ENCODE data around the gene RTN4RL2. TPM values are rescaled to one million over a fixed set of nuclear protein-coding genes. Genes with fewer than 3 reads are reported as not detected.

The RTN4RL2 gene
- total and polyA plus RNA-seq, 2 donors (not counting 3 experiments of a cell fraction or from before 2014, with no cell fraction given) = 0.35 to 1.3 TPM

GRCh38 chr11:57456960-57457642 lies 3.2 kb upstream of the RTN4RL2 start:
- DNase-seq (ENCODE audit: low read depth, low spot score) (peak; percentile 79), FAIRE-seq (peak; percentile 96)
- dilution Hi-C loops (cut with MboI; ENCODE audit: extremely low pct_ligation_motif_present, low sequenced_read_pairs) (no loop called here), intact Hi-C loops (cut with micrococcal nuclease) (loop anchor here (1.0 to 5.0 kb wide), 10 partner anchors 23 to 1056 kb away; no protein-coding TSS in a partner anchor)
- ChIA-PET POLR2A (no interaction called here), CTCF (interaction anchor here (0.6 to 5.6 kb wide), 31 partner anchors 8 to 1067 kb away, joined by 3 to 152 read pairs (median 11); partner anchors contain the start of genes SLC43A1, SLC43A3, SSRP1 and TIMM10)
- Histone ChIP-seq H3K9ac (replicated peaks; ENCODE audit: extremely low read depth, insufficient read depth, low read length) (no peak overlapping the region), H3K4me2 (ENCODE audit: insufficient read depth, low read length) (no peak overlapping the region), H3K4me1 (ENCODE audit: control insufficient read depth, extremely low read depth, insufficient read depth, low read length) (peaks cover 14% of the 10 kb centered on the region), H3K4me3 (replicated peaks in 1 of 3; ENCODE audit: insufficient read depth in 1 of 3, low read depth in 1 of 3, low read length in 3 of 3) (no peak overlapping the region), H4K20me1 (replicated peaks; ENCODE audit: control insufficient read depth, extremely low read depth, insufficient read depth, low read length) (no peaks in the 10 kb centered on the region), H3K9me3 (replicated peaks; ENCODE audit: control insufficient read depth, insufficient read depth, low read length) (no peaks in the 10 kb centered on the region), H3K27ac (ENCODE audit: insufficient read depth, low read depth, low read length) (no peak overlapping the region), H2AFZ (ENCODE audit: low read depth, low read length) (no peak overlapping the region), H3K36me3 (ENCODE audit: control insufficient read depth in 2 of 2, extremely low read depth in 1 of 2, insufficient read depth in 2 of 2, low read length in 2 of 2) (no peaks in the 10 kb centered on the region), H3K27me3 (ENCODE audit: control insufficient read depth in 2 of 2, insufficient read depth in 2 of 2, low read length in 2 of 2) (peaks cover 29 to 39% of the 10 kb centered on the region in 2 experiments), H3K9me1 (replicated peaks; ENCODE audit: control insufficient read depth, extremely low read depth, insufficient read depth, low read length) (no peaks in the 10 kb centered on the region), H3K79me2 (ENCODE audit: control insufficient read depth, insufficient read depth, low read length) (no peaks in the 10 kb centered on the region)
- TF ChIP-seq POLR2A (IDR thresholded peaks at IDR 0.05; ENCODE audit: low read depth, low read length) (no peak), MYC (IDR thresholded peaks at IDR 0.05; ENCODE audit: low read depth, low read length) (no peak), CTCF (IDR thresholded peaks at IDR 0.05; ENCODE audit: extremely low read depth in 1 of 2, insufficient read depth in 1 of 2, low read depth in 1 of 2, low read length in 2 of 2) (peak; percentile 92 to 99)
- BruUV-seq (replicated peaks) = no TSS peak

GRCh38 chr11:57457643-57458023 lies 2.7 kb upstream of the RTN4RL2 start:
- ChIA-PET CTCF (interaction anchor here (0.6 to 5.6 kb wide), 42 partner anchors 9 to 1070 kb away, joined by 3 to 152 read pairs (median 8); partner anchors contain the start of genes SLC43A1, SLC43A3, SSRP1 and TIMM10), POLR2A (interaction anchor here (0.6 kb wide), 1 partner anchor 48 kb away, joined by 4 read pairs; no protein-coding TSS in a partner anchor)
- Histone ChIP-seq H3K4me2 (ENCODE audit: insufficient read depth, low read length) (no peak overlapping the region), H3K9ac (replicated peaks; ENCODE audit: extremely low read depth, insufficient read depth, low read length) (no peak overlapping the region), H3K79me2 (ENCODE audit: control insufficient read depth, insufficient read depth, low read length) (no peaks in the 10 kb centered on the region), H2AFZ (ENCODE audit: low read depth, low read length) (no peak overlapping the region), H3K4me1 (ENCODE audit: control insufficient read depth, extremely low read depth, insufficient read depth, low read length) (peaks cover 14% of the 10 kb centered on the region), H3K27me3 (ENCODE audit: control insufficient read depth in 2 of 2, insufficient read depth in 2 of 2, low read length in 2 of 2) (peaks cover 32 to 41% of the 10 kb centered on the region in 2 experiments), H4K20me1 (replicated peaks; ENCODE audit: control insufficient read depth, extremely low read depth, insufficient read depth, low read length) (no peaks in the 10 kb centered on the region), H3K4me3 (replicated peaks in 1 of 3; ENCODE audit: insufficient read depth in 1 of 3, low read depth in 1 of 3, low read length in 3 of 3) (no peak overlapping the region), H3K36me3 (ENCODE audit: control insufficient read depth in 2 of 2, extremely low read depth in 1 of 2, insufficient read depth in 2 of 2, low read length in 2 of 2) (no peaks in the 10 kb centered on the region), H3K9me3 (replicated peaks; ENCODE audit: control insufficient read depth, insufficient read depth, low read length) (no peaks in the 10 kb centered on the region), H3K9me1 (replicated peaks; ENCODE audit: control insufficient read depth, extremely low read depth, insufficient read depth, low read length) (no peaks in the 10 kb centered on the region), H3K27ac (ENCODE audit: insufficient read depth, low read depth, low read length) (no peak overlapping the region)
- BruUV-seq (replicated peaks) = no TSS peak
- FAIRE-seq = no peak
- intact Hi-C loops (cut with micrococcal nuclease) (loop anchor here (1.0 to 5.0 kb wide), 11 partner anchors 23 to 1056 kb away; no protein-coding TSS in a partner anchor), dilution Hi-C loops (cut with MboI; ENCODE audit: extremely low pct_ligation_motif_present, low sequenced_read_pairs) (no loop called here)
- no peak for DNase-seq (ENCODE audit: low read depth, low spot score)
- TF ChIP-seq FOS (IDR thresholded peaks at IDR 0.05; ENCODE audit: borderline replicate concordance, insufficient read depth, low read length) = no peak
- no peak for TF ChIP-seq JUN (IDR thresholded peaks at IDR 0.05; ENCODE audit: borderline replicate concordance, insufficient read depth, insufficient read length, low read depth)
- no peak for TF ChIP-seq POLR2AphosphoS5 (IDR thresholded peaks at IDR 0.05; ENCODE audit: insufficient read depth, low read depth, low read length)
- no peak for TF ChIP-seq GATA2 (IDR thresholded peaks at IDR 0.05; ENCODE audit: insufficient read depth, insufficient read length, low read depth, low read length)
- TF ChIP-seq MYC (IDR thresholded peaks at IDR 0.05; ENCODE audit: low read depth, low read length) = no peak
- TF ChIP-seq MAX (IDR thresholded peaks at IDR 0.05; ENCODE audit: insufficient read depth, insufficient read length) = no peak
- no peak for TF ChIP-seq CTCF (IDR thresholded peaks at IDR 0.05; ENCODE audit: extremely low read depth in 1 of 2, insufficient read depth in 1 of 2, low read depth in 1 of 2, low read length in 2 of 2)
- TF ChIP-seq POLR2A (IDR thresholded peaks at IDR 0.05; ENCODE audit: low read depth, low read length) = no peak
- TF ChIP-seq EZH2 (IDR thresholded peaks at IDR 0.05; ENCODE audit: borderline replicate concordance, low read depth, low read length, severe bottlenecking) = no peak

All from endothelial cell of umbilical vein (primary cell).